Amniotic epithelial cell (primary cell): ENCODE results near the gene NBPF9.
"Not testable (repeated sequence)": the region's sequence is repeated elsewhere in the genome, so short reads cannot be mapped to it uniquely, and the experiment has no call there.

Experiments
- DNase-seq: peaks from one replicate; pipeline ENCODE4 v3.0.0-alpha.2; 2010; ENCODE audit warnings: low read depth

The NBPF9 gene

DNA sequence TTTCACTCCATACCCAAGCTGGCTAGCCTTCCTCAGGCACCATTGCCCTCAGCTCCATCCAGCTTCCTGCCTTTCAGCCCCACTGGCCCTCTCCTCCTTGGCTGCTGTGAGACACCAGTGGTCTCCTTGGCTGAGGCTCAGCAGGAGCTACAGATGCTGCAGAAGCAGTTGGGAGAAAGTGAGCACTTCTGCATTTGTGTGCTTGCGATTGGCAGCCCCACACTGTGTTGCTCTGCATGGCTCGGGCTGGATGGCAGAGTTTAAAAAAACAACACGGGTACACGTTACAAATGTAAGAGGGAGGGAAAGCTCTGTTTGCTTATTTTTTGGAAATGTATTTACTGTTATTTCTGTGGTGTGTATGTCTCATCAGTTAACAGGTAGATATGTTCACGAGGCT lies 90.8 kb downstream of the NBPF9 start:
- DNase-seq = not testable (repeated sequence)

DNA sequence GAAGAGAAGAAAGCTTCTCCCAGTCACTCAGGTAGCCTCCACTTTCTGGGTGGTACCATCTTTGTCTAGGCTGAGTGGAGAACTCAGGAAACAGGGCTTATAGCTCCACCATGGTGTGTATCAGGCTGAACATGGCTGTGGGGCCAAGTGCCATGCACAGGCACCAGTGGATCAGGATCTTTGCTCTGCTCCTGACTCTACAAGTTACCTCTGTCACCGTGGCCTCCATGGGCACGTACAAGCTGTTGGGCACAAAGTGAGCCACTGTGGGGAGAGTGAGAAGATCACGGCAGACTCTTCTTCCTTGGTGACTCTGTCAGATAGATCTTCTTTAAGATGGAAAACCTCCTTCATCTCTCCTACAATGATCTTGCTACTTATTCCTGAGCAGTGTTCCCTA lies 93.6 kb downstream of the NBPF9 start:
- DNase-seq = not testable (repeated sequence)

GRCh38 chr1:149008769-149009168 lies 94.6 kb downstream of the NBPF9 start:
- not testable (repeated sequence) for DNase-seq

- not testable (repeated sequence) for DNase-seq
These were observed 95.0 kb downstream of the NBPF9 start for GRCh38 chr1:149008326-149008725.
